Liver (tissue), 3 donors: ENCODE data around the gene SLC12A7.

ENCODE experiments used
- EGR1 ChIP-seq, 2 donors: IDR thresholded peaks; 2 replicates each; pipeline ENCODE4 v1.6.1; 2016 to 2018; ENCODE audit warnings: antibody characterized with exemption in 2 of 2, low read depth in 2 of 2
- JUND ChIP-seq, 2 donors: IDR thresholded peaks; 2 replicates each; pipeline ENCODE4 v1.6.1; 2016; ENCODE audit warnings: antibody characterized with exemption in 2 of 2
- SP1 ChIP-seq: IDR thresholded peaks from 2 replicates; pipeline ENCODE4 v1.6.1; 2018; ENCODE audit warnings: antibody characterized with exemption, mild to moderate bottlenecking
- TAF1 ChIP-seq: conservative IDR thresholded peaks from 2 replicates; pipeline ENCODE4 v1.6.1; 2016; ENCODE audit warnings: antibody characterized with exemption, mild to moderate bottlenecking
- TF ChIP-seq, protein P1 (sequence below): fragments of 150-350 bp; IDR thresholded peaks from 2 replicates; pipeline ENCODE4 v1.5.1; 2017; ENCODE audit warnings: improper control_type of control experiment, low read depth, low read length; ENCODE audit not compliant: missing input control
- TF ChIP-seq, protein P2 (sequence below): IDR thresholded peaks from 2 replicates; pipeline ENCODE4 v1.6.1; 2016; ENCODE audit warnings: antibody characterized with exemption, mild to moderate bottlenecking
- TF ChIP-seq, protein P3 (sequence below): IDR thresholded peaks from 2 replicates; pipeline ENCODE4 v1.6.1; 2016; ENCODE audit warnings: antibody characterized with exemption
- TF ChIP-seq, protein P4 (sequence below): IDR thresholded peaks from 2 replicates; pipeline ENCODE4 v1.6.1; 2016; ENCODE audit warnings: antibody characterized with exemption
- donor health status: healthy.
- donor health status: healthy.

GRCh38 chr5:1059884-1060263, 52.0 kb downstream of the SLC12A7 start:
- TF ChIP-seq EGR1 (IDR thresholded peaks at IDR 0.05; ENCODE audit: low read depth in 2 of 2) (no peak), TAF1 (no peak), SP1 (peak; percentile 55), JUND (IDR thresholded peaks at IDR 0.05) (no peak)
- TF ChIP-seq, protein P1, sequence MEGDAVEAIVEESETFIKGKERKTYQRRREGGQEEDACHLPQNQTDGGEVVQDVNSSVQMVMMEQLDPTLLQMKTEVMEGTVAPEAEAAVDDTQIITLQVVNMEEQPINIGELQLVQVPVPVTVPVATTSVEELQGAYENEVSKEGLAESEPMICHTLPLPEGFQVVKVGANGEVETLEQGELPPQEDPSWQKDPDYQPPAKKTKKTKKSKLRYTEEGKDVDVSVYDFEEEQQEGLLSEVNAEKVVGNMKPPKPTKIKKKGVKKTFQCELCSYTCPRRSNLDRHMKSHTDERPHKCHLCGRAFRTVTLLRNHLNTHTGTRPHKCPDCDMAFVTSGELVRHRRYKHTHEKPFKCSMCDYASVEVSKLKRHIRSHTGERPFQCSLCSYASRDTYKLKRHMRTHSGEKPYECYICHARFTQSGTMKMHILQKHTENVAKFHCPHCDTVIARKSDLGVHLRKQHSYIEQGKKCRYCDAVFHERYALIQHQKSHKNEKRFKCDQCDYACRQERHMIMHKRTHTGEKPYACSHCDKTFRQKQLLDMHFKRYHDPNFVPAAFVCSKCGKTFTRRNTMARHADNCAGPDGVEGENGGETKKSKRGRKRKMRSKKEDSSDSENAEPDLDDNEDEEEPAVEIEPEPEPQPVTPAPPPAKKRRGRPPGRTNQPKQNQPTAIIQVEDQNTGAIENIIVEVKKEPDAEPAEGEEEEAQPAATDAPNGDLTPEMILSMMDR: no peak
- TF ChIP-seq, protein P2, sequence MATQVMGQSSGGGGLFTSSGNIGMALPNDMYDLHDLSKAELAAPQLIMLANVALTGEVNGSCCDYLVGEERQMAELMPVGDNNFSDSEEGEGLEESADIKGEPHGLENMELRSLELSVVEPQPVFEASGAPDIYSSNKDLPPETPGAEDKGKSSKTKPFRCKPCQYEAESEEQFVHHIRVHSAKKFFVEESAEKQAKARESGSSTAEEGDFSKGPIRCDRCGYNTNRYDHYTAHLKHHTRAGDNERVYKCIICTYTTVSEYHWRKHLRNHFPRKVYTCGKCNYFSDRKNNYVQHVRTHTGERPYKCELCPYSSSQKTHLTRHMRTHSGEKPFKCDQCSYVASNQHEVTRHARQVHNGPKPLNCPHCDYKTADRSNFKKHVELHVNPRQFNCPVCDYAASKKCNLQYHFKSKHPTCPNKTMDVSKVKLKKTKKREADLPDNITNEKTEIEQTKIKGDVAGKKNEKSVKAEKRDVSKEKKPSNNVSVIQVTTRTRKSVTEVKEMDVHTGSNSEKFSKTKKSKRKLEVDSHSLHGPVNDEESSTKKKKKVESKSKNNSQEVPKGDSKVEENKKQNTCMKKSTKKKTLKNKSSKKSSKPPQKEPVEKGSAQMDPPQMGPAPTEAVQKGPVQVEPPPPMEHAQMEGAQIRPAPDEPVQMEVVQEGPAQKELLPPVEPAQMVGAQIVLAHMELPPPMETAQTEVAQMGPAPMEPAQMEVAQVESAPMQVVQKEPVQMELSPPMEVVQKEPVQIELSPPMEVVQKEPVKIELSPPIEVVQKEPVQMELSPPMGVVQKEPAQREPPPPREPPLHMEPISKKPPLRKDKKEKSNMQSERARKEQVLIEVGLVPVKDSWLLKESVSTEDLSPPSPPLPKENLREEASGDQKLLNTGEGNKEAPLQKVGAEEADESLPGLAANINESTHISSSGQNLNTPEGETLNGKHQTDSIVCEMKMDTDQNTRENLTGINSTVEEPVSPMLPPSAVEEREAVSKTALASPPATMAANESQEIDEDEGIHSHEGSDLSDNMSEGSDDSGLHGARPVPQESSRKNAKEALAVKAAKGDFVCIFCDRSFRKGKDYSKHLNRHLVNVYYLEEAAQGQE: no peak
- TF ChIP-seq, protein P3, sequence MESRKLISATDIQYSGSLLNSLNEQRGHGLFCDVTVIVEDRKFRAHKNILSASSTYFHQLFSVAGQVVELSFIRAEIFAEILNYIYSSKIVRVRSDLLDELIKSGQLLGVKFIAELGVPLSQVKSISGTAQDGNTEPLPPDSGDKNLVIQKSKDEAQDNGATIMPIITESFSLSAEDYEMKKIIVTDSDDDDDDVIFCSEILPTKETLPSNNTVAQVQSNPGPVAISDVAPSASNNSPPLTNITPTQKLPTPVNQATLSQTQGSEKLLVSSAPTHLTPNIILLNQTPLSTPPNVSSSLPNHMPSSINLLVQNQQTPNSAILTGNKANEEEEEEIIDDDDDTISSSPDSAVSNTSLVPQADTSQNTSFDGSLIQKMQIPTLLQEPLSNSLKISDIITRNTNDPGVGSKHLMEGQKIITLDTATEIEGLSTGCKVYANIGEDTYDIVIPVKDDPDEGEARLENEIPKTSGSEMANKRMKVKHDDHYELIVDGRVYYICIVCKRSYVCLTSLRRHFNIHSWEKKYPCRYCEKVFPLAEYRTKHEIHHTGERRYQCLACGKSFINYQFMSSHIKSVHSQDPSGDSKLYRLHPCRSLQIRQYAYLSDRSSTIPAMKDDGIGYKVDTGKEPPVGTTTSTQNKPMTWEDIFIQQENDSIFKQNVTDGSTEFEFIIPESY: no peak
- TF ChIP-seq, protein P4, sequence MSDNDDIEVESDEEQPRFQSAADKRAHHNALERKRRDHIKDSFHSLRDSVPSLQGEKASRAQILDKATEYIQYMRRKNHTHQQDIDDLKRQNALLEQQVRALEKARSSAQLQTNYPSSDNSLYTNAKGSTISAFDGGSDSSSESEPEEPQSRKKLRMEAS: no peak
